ENCODE results near the gene ZMYND8. TPM values are rescaled to one million over a fixed set of nuclear protein-coding genes. Genes with fewer than 3 reads are reported as not detected.
"Not testable (repeated sequence)": the region's sequence is repeated elsewhere in the genome, so short reads cannot be mapped to it uniquely, and the experiment has no call there.

Gene ZMYND8
- total and polyA plus RNA-seq, 2 donors (not counting 1 experiment from before 2014, with no cell fraction given): 12.6 to 13.0 TPM

DNA sequence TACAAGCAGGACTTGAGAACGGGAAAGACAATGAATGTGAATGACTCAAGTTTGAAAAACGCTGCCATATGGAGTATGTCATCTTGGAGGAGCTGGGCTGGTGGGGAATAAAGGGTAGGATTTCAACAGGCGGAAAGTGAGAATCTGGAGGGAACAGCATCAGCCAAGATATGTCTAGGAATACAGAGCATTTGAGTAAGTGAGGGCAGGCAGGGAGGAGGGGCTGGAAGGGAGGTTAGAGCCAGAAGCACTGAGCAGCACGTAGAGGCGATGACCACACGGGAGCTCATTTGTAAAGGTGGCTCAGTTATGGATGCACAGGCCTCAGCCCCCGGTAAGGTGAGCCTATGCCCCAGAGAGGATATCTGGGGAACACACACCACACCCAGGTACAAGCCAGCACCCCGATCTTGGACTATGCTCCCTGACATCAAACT lies 115.1 kb downstream of the ZMYND8 start:
- H3K36me3 ChIP-seq (ENCODE audit: control insufficient read depth, insufficient read depth, low read length): peaks cover 5% of the 10 kb centered on the region
- no peaks in the 10 kb centered on the region for H3K9me3 ChIP-seq (ENCODE audit: control insufficient read depth, insufficient read depth, low read depth, low read length)

DNA sequence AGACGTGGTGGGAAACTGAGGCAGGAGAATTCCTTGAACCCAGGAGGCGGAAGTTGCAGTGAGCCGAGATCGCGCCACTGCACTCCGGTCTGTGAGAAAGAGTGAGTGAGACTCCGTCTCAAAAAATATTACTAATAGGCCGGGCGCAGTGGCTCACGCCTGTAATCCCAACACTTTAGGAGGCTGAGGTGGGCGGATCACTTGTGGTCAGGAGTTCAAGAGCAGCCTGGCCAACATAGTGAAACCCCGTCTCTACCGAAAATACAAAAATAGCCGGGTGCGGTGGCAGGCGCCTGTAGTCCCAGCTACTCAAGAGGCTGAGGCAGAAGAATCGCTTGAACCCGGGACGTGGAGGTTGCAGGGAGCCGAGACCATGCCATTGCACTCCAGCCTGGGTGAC lies 116.4 kb downstream of the ZMYND8 start:
- H3K4me1 ChIP-seq (ENCODE audit: control insufficient read depth, extremely low read depth, insufficient read depth, low read length); H2AFZ ChIP-seq (ENCODE audit: low read length); H3K27me3 ChIP-seq (ENCODE audit: control insufficient read depth, insufficient read depth, low read length); H3K9me3 ChIP-seq (ENCODE audit: control insufficient read depth, insufficient read depth, low read depth, low read length); H4K20me1 ChIP-seq (ENCODE audit: control insufficient read depth, extremely low read depth, insufficient read depth, low read length); H3K79me2 ChIP-seq (ENCODE audit: control insufficient read depth, insufficient read depth, low read length); H3K27ac ChIP-seq (ENCODE audit: insufficient read depth, low read length); H3K4me3 ChIP-seq (replicated peaks in 1 of 4; ENCODE audit: control extremely low read depth in 1 of 4, insufficient read depth in 1 of 4, low read depth in 3 of 4, low read length in 4 of 4); DNase-seq (ENCODE audit: low read depth in 2 of 2); H3K9ac ChIP-seq (ENCODE audit: insufficient read depth, low read length); H3K4me2 ChIP-seq (ENCODE audit: extremely low read depth, insufficient read depth, low read length): not testable (repeated sequence)
- peaks cover 11% of the 10 kb centered on the region for H3K36me3 ChIP-seq (ENCODE audit: control insufficient read depth, insufficient read depth, low read length)

More for the DNA sequence above, 115.1 kb downstream of the ZMYND8 start:
- Histone ChIP-seq H3K9ac (ENCODE audit: insufficient read depth, low read length) (no peak overlapping the region), H3K27me3 (ENCODE audit: control insufficient read depth, insufficient read depth, low read length) (no peaks in the 10 kb centered on the region), H3K4me3 (replicated peaks in 1 of 4; ENCODE audit: control extremely low read depth in 1 of 4, insufficient read depth in 1 of 4, low read depth in 3 of 4, low read length in 4 of 4) (no peak overlapping the region), H2AFZ (ENCODE audit: low read length) (no peak overlapping the region), H3K27ac (ENCODE audit: insufficient read depth, low read length) (no peak overlapping the region), H4K20me1 (ENCODE audit: control insufficient read depth, extremely low read depth, insufficient read depth, low read length) (no peaks in the 10 kb centered on the region), H3K4me1 (ENCODE audit: control insufficient read depth, extremely low read depth, insufficient read depth, low read length) (no peaks in the 10 kb centered on the region), H3K4me2 (ENCODE audit: extremely low read depth, insufficient read depth, low read length) (no peak overlapping the region), H3K79me2 (ENCODE audit: control insufficient read depth, insufficient read depth, low read length) (no peaks in the 10 kb centered on the region)
- DNase-seq (ENCODE audit: low read depth in 2 of 2): peak; percentile 97 to 99
- no peak for TF ChIP-seq EZH2 (IDR thresholded peaks at IDR 0.05; ENCODE audit: low read length, missing control alignments)
- TF ChIP-seq, protein P1, sequence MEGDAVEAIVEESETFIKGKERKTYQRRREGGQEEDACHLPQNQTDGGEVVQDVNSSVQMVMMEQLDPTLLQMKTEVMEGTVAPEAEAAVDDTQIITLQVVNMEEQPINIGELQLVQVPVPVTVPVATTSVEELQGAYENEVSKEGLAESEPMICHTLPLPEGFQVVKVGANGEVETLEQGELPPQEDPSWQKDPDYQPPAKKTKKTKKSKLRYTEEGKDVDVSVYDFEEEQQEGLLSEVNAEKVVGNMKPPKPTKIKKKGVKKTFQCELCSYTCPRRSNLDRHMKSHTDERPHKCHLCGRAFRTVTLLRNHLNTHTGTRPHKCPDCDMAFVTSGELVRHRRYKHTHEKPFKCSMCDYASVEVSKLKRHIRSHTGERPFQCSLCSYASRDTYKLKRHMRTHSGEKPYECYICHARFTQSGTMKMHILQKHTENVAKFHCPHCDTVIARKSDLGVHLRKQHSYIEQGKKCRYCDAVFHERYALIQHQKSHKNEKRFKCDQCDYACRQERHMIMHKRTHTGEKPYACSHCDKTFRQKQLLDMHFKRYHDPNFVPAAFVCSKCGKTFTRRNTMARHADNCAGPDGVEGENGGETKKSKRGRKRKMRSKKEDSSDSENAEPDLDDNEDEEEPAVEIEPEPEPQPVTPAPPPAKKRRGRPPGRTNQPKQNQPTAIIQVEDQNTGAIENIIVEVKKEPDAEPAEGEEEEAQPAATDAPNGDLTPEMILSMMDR (conservative IDR thresholded peaks at IDR 0.05 in 1 of 2, IDR thresholded peaks at IDR 0.05 in 1 of 2; ENCODE audit: low read depth in 1 of 2, low read length in 2 of 2): no peak

DNA sequence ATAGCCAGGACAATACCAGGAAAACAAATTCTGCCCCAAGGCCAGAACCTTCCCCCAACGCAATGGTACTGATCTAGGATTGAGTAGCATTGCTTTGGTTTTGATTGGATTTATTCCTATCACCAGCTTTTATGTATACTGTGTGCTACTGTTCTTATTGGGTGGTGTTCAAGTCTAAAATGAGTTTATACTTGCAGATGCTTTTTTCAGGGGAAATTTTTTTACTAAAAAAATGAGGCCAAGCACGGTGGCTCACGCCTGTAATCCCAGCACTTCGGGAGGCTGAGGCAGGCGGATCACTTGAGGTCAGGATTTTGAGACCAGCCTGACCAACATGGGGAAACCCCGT lies 116.8 kb downstream of the ZMYND8 start:
- Histone ChIP-seq H3K27ac (ENCODE audit: insufficient read depth, low read length) (no peak overlapping the region), H3K4me1 (ENCODE audit: control insufficient read depth, extremely low read depth, insufficient read depth, low read length) (no peaks in the 10 kb centered on the region)
- no peak for TF ChIP-seq EZH2 (IDR thresholded peaks at IDR 0.05; ENCODE audit: low read length, missing control alignments)
- TF ChIP-seq, protein P1 (conservative IDR thresholded peaks at IDR 0.05 in 1 of 2, IDR thresholded peaks at IDR 0.05 in 1 of 2; ENCODE audit: low read depth in 1 of 2, low read length in 2 of 2): no peak

More for the DNA sequence above, 116.8 kb downstream of the ZMYND8 start:
- Histone ChIP-seq H2AFZ (ENCODE audit: low read length) (no peak overlapping the region), H3K9ac (ENCODE audit: insufficient read depth, low read length) (no peak overlapping the region), H3K79me2 (ENCODE audit: control insufficient read depth, insufficient read depth, low read length) (no peaks in the 10 kb centered on the region), H3K4me3 (replicated peaks in 1 of 4; ENCODE audit: control extremely low read depth in 1 of 4, insufficient read depth in 1 of 4, low read depth in 3 of 4, low read length in 4 of 4) (no peak overlapping the region), H3K36me3 (ENCODE audit: control insufficient read depth, insufficient read depth, low read length) (peaks cover 12% of the 10 kb centered on the region), H4K20me1 (ENCODE audit: control insufficient read depth, extremely low read depth, insufficient read depth, low read length) (no peaks in the 10 kb centered on the region), H3K4me2 (ENCODE audit: extremely low read depth, insufficient read depth, low read length) (no peak overlapping the region), H3K9me3 (ENCODE audit: control insufficient read depth, insufficient read depth, low read depth, low read length) (no peaks in the 10 kb centered on the region), H3K27me3 (ENCODE audit: control insufficient read depth, insufficient read depth, low read length) (no peaks in the 10 kb centered on the region)
- DNase-seq (ENCODE audit: low read depth in 2 of 2): no peak
